ENCODE measurements around the gene RIMS4.

GRCh38 chr20:44743916-44744655, 66.3 kb downstream of the RIMS4 start:
- no peak for TF ChIP-seq CTCF (IDR thresholded peaks at IDR 0.05; ENCODE audit: borderline replicate concordance, extremely low read depth, low read length, poor library complexity, severe bottlenecking)
- no peak for TF ChIP-seq EZH2 (IDR thresholded peaks at IDR 0.05; ENCODE audit: borderline replicate concordance, low read depth, low read length, severe bottlenecking)

All from DND-41 (cell line).